GM18951 (cell line): ENCODE data around the gene IKZF3.
"Not testable (repeated sequence)": the region's sequence is repeated elsewhere in the genome, so short reads cannot be mapped to it uniquely, and the experiment has no call there.

Source experiments
- POLR2A ChIP-seq: IDR thresholded peaks from 4 replicates; pipeline ENCODE4 v1.6.1; 2011; ENCODE audit warnings: mild to moderate bottlenecking; ENCODE audit not compliant: insufficient read length, insufficient read depth; ENCODE audit errors: extremely low read depth
- in situ Hi-C: fragments of 300-500 bp; cut with MboI; formaldehyde crosslinking; loops from one replicate; pipeline ENCODE4 v1.12.0; 2022; ENCODE audit warnings: low sequenced_read_pairs, mixed read lengths, inconsistent platforms; ENCODE audit not compliant: unreplicated experiment

The IKZF3 gene

GRCh38 chr17:39724731-39725130 is 139.4 kb downstream of the IKZF3 start:
- in situ Hi-C loops, result no loop called here

GRCh38 chr17:39722965-39723848 is 140.9 kb downstream of the IKZF3 start:
- in situ Hi-C loops, result no loop called here
- TF ChIP-seq POLR2A, result no peak

More at GRCh38 chr17:39724731-39725130, 139.4 kb downstream of the IKZF3 start:
- no peak for TF ChIP-seq POLR2A

- in situ Hi-C loops, result no loop called here
Measured at GRCh38 chr17:39722104-39722503, 142.0 kb downstream of the IKZF3 start.

GRCh38 chr17:39719563-39720355 is 144.4 kb downstream of the IKZF3 start:
- no peak for TF ChIP-seq POLR2A
- in situ Hi-C loops, result no loop called here

More at GRCh38 chr17:39722104-39722503, 142.0 kb downstream of the IKZF3 start:
- no peak for TF ChIP-seq POLR2A

GRCh38 chr17:39717660-39718059 is 146.5 kb downstream of the IKZF3 start:
- in situ Hi-C loops, result no loop called here

GRCh38 chr17:39716879-39717536 is 147.1 kb downstream of the IKZF3 start:
- no peak for TF ChIP-seq POLR2A
- in situ Hi-C loops, result no loop called here

More at GRCh38 chr17:39717660-39718059, 146.5 kb downstream of the IKZF3 start:
- TF ChIP-seq POLR2A, result no peak

GRCh38 chr17:39716073-39716818 is 147.9 kb downstream of the IKZF3 start:
- in situ Hi-C loops, result no loop called here
- TF ChIP-seq POLR2A, result no peak

- TF ChIP-seq POLR2A, result no peak
- in situ Hi-C loops, result no loop called here
Measured at GRCh38 chr17:39715375-39716072, 148.6 kb downstream of the IKZF3 start.

GRCh38 chr17:39714234-39714633 is 149.9 kb downstream of the IKZF3 start:
- in situ Hi-C loops, result no loop called here
- TF ChIP-seq POLR2A, result no peak

- TF ChIP-seq POLR2A, result no peak
- in situ Hi-C loops, result no loop called here
Measured at GRCh38 chr17:39711851-39712250, 152.3 kb downstream of the IKZF3 start.

- in situ Hi-C loops, result not testable (repeated sequence)
Measured at GRCh38 chr17:39711071-39711470, 153.0 kb downstream of the IKZF3 start.
